Thyroid gland (tissue), 4 donors: Measurements from ENCODE around the gene B4GALT6. TPM values are rescaled to one million over a fixed set of nuclear protein-coding genes. Genes with fewer than 3 reads are reported as not detected.

Experiments used
- DNase-seq, 2 donors: peaks; one replicate each; pipeline ENCODE4 v3.0.0-alpha.2; 2019
- H3K27ac ChIP-seq, 3 donors: fragments of 200-600 bp; sonication (generic); 1 replicate in 2 of 3; 2 replicates in 1 of 3; pipeline ENCODE4 v1.5.1; 2016 to 2019; ENCODE audit warnings: mild to moderate bottlenecking in 1 of 3, moderate library complexity in 1 of 3
- H3K27me3 ChIP-seq: fragments of 200-600 bp; sonication (generic); one replicate; pipeline ENCODE4 v1.5.1; 2019
- H3K36me3 ChIP-seq, 2 donors: fragments of 200-600 bp; sonication (generic); one replicate each; pipeline ENCODE4 v1.5.1; 2016 to 2019
- H3K4me1 ChIP-seq, 2 donors: fragments of 200-600 bp; sonication (generic); one replicate each; pipeline ENCODE4 v1.5.1; 2017 to 2019
- H3K4me3 ChIP-seq, 3 donors: fragments of 200-600 bp; sonication (generic); replicated peaks in 1 of 3; 1 replicate in 2 of 3; 2 replicates in 1 of 3; pipeline ENCODE4 v1.5.1; 2016; ENCODE audit warnings: mild to moderate bottlenecking in 1 of 3
- H3K9me3 ChIP-seq: fragments of 200-600 bp; sonication (generic); one replicate; pipeline ENCODE4 v1.5.1; 2017
- POLR2A ChIP-seq, 2 donors: fragments of 450-650 bp; IDR thresholded peaks; one replicate each; pipeline ENCODE4 v1.6.1; 2017; ENCODE audit warnings: antibody characterized with exemption in 2 of 2, mild to moderate bottlenecking in 2 of 2, moderate library complexity in 1 of 2
- WGBS, 2 donors: methylation state at CpG; one replicate each; pipeline ENCODE4 v1.1.5; 2017; 5-methylcytosine and 5-hydroxymethylcytosine counted together
- intact Hi-C: fragments of 100-400 bp; cut with DNase I; formaldehyde crosslinking; loops from one replicate; pipeline ENCODE4 v1.15.1; 2023
- total RNA-seq, 4 donors: library from RNA; depleted of rRNA; stranded (reverse); fragments of >200 nt; gene quantifications; one replicate each; pipeline ENCODE4 v1.2.3, GENCODE V29; 2016
- TF ChIP-seq, protein P1 (sequence below), 6 experiments: fragments of 200-600 bp in 3 of 6; fragments of 450-650 bp in 3 of 6; sonication (generic) in 3 of 6; IDR thresholded peaks; one replicate each; pipeline ENCODE4 v1.5.1; 2016 to 2019; ENCODE audit warnings: antibody characterized with exemption in 6 of 6, mild to moderate bottlenecking in 2 of 6, inconsistent platforms in 1 of 6, moderate library complexity in 1 of 6

The B4GALT6 gene
- total RNA-seq, 4 donors from 2014 or later, result 1.3 to 2.6 (median 2.5) TPM

DNA sequence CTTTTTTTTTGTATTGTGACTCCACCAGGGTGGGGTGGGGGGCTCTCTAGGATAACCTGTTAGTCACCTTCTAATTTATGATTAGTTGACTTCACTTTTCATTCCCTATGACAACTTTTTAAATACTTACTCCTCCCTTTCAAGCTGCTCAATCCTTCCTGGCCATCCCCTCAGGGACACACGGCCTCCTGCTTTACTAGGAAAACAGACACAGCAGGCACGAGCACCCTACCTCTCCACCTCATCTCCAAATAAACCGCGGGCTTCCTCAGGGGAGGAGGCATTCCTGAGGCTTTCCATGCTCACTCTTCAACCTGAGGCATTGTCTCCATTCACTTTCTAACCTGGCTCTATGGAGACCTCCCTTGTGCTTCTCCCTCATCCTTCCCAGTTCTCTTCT, 33.0 kb downstream of the B4GALT6 start:
- no peak for TF ChIP-seq POLR2A (IDR thresholded peaks at IDR 0.05)
- TF ChIP-seq, protein P1, sequence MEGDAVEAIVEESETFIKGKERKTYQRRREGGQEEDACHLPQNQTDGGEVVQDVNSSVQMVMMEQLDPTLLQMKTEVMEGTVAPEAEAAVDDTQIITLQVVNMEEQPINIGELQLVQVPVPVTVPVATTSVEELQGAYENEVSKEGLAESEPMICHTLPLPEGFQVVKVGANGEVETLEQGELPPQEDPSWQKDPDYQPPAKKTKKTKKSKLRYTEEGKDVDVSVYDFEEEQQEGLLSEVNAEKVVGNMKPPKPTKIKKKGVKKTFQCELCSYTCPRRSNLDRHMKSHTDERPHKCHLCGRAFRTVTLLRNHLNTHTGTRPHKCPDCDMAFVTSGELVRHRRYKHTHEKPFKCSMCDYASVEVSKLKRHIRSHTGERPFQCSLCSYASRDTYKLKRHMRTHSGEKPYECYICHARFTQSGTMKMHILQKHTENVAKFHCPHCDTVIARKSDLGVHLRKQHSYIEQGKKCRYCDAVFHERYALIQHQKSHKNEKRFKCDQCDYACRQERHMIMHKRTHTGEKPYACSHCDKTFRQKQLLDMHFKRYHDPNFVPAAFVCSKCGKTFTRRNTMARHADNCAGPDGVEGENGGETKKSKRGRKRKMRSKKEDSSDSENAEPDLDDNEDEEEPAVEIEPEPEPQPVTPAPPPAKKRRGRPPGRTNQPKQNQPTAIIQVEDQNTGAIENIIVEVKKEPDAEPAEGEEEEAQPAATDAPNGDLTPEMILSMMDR (IDR thresholded peaks at IDR 0.05), result no peak
- intact Hi-C loops, result no loop called here
- no peaks in the 10 kb centered on the region for H3K36me3 ChIP-seq
- no peaks in the 10 kb centered on the region for H3K4me1 ChIP-seq
- no peak overlapping the region for H3K27ac ChIP-seq
- H3K9me3 ChIP-seq, result no peaks in the 10 kb centered on the region
- WGBS, 2 donors, result 58 to 63% methylated on average over 4 of the region's 4 CpGs
- no peaks in the 10 kb centered on the region for H3K27me3 ChIP-seq
- DNase-seq, result no peak
- no peak overlapping the region for H3K4me3 ChIP-seq

DNA sequence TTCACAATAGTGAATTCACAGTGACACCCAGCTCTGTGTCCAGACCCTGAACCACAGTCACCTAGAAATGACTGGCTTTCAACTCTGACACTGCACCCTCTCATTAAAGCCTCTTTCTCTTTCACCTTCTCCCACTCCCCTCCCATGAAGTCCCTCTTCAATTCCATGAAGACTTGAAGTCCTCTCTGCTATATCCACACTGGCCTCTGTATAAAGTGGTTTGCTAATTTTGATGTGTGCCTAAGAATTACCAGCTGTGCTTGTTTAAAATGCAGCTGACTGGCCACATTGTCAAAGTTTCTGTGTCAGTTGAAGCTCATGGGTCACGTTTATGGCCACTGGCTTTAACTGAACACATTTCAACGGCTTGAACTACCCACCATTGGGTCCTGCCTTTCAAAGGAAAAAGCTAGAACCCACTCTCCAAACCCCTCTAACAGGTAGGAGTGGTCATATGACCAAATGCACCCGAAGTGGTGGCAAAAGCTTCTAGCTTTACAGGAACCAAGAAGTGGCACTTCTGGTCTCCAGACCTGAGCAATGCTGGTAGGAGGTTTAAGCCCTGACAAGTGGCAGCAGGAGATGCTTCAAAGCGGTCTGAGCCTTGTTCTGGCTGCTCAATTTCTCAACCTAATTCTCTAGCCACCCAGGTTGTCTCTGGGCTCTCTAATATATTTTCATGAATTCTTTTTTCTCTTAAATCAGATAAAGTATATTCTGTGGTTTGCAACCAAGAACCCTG, 34.2 kb downstream of the B4GALT6 start:
- 53 to 55% methylated on average over 4 of the region's 4 CpGs for WGBS, 2 donors
- Histone ChIP-seq H3K27me3 (no peaks in the 10 kb centered on the region), H3K9me3 (no peaks in the 10 kb centered on the region), H3K4me1 (no peaks in the 10 kb centered on the region), H3K36me3 (no peaks in the 10 kb centered on the region), H3K27ac (no peak overlapping the region), H3K4me3 (no peak overlapping the region)
- DNase-seq, result no peak
- intact Hi-C loops, result no loop called here
- TF ChIP-seq, protein P1 (IDR thresholded peaks at IDR 0.05), result no peak
- no peak for TF ChIP-seq POLR2A (IDR thresholded peaks at IDR 0.05)

DNA sequence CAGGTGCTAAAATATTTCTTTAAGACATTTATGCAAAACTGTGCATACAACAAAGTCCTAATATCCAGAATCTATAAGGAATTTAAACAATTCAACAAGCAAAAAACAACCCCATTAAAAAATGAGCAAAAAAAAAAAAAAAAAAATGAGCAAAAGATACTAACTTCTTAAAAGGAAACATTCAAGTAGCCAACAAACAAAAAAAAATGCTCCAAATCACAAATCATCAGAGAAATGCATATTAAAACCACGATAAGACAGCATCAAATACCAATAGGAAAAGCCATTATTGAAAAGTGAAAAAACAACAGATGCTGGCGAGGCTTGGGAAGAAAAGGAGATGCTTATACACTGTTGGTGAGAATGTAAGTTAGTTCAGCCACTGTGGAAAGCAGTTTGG, 34.9 kb downstream of the B4GALT6 start:
- Histone ChIP-seq H3K27me3 (no peaks in the 10 kb centered on the region), H3K4me1 (no peaks in the 10 kb centered on the region), H3K4me3 (no peak overlapping the region), H3K9me3 (no peaks in the 10 kb centered on the region), H3K27ac (no peak overlapping the region), H3K36me3 (no peaks in the 10 kb centered on the region)
- 89 to 91% methylated on average over 2 of the region's 2 CpGs for WGBS, 2 donors
- DNase-seq, result no peak
- TF ChIP-seq, protein P1 (IDR thresholded peaks at IDR 0.05), result no peak
- no peak for TF ChIP-seq POLR2A (IDR thresholded peaks at IDR 0.05)
- intact Hi-C loops, result no loop called here

DNA sequence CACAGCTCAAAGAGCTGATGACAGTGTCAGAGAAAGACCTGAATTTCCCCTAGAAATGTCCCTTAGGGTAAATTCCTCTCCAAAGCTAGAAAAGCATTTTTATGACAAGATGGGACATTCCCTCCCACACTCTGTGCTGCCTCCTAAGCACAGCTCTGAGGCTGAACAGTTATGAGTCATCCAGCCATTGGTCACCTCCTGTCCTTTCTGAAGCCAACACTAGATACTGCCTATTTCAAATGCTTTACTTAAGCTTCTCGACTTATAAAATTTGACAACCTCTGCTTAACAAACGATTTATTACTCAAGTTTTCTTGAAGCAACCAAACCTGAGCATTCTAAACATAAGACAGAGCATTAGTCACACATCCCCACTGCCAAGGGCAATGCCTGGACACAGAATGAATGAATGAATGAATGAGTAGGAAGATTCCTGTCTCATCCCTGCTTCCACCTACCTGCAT, 35.4 kb downstream of the B4GALT6 start:
- intact Hi-C loops, result no loop called here
- Histone ChIP-seq H3K9me3 (no peaks in the 10 kb centered on the region), H3K27me3 (no peaks in the 10 kb centered on the region), H3K4me1 (no peaks in the 10 kb centered on the region), H3K36me3 (no peaks in the 10 kb centered on the region), H3K4me3 (no peak overlapping the region), H3K27ac (no peak overlapping the region)
- DNase-seq, result no peak
- 86 to 87% methylated on average over 2 of the region's 2 CpGs for WGBS, 2 donors
- TF ChIP-seq POLR2A (IDR thresholded peaks at IDR 0.05), result no peak
- TF ChIP-seq, protein P1 (IDR thresholded peaks at IDR 0.05), result no peak

DNA sequence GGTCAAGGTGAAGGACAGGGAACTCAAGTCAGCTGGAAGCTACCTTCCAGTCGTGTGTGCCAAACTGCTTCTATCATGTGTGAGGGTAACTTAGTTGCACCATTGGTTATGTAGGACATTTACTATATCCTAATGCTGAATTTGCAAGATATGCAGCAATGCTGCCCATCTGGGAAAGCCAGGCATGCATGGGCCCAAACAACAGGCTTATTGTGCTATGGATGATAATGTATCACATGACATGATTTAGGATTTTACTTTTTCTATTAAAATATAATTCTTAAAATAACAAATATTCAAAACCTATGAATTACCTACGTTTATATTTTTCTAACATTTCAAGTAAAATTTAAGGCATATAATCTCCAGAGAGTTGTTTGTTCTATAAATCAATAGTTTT, 35.9 kb downstream of the B4GALT6 start:
- no peaks in the 10 kb centered on the region for H3K27me3 ChIP-seq
- TF ChIP-seq, protein P1 (IDR thresholded peaks at IDR 0.05), result no peak
- no peak overlapping the region for H3K27ac ChIP-seq
- no peaks in the 10 kb centered on the region for H3K4me1 ChIP-seq
- H3K9me3 ChIP-seq, result no peaks in the 10 kb centered on the region
- H3K36me3 ChIP-seq, result no peaks in the 10 kb centered on the region
- 92 to 94% methylated on average over 2 of the region's 2 CpGs for WGBS, 2 donors
- no peak overlapping the region for H3K4me3 ChIP-seq
- intact Hi-C loops, result no loop called here
- no peak for DNase-seq
